ENCODE measurements around the gene APOL2.

GRCh38 chr22:36286096-36286957 is 47.0 kb upstream of the APOL2 start:
- TF ChIP-seq CTCF (IDR thresholded peaks at IDR 0.05) (peak; percentile 85 to 95 (median 91)), POLR2A (IDR thresholded peaks at IDR 0.05) (peak; percentile 6), EP300 (IDR thresholded peaks at IDR 0.05) (no peak)

Measured in ovary (tissue), 3 donors.